Sigmoid colon (tissue), 7 donors: ENCODE data around the gene WDR5B. TPM values are rescaled to one million over a fixed set of nuclear protein-coding genes. Genes with fewer than 3 reads are reported as not detected.

Experiments used
- DNase-seq: peaks from one replicate; pipeline ENCODE4 v3.0.0-alpha.2; 2019
- H3K27ac ChIP-seq, 4 donors: fragments of 200-600 bp; sonication (generic); one replicate each; pipeline ENCODE4 v1.5.1; 2016 to 2019; ENCODE audit warnings: mild to moderate bottlenecking in 1 of 4
- H3K27me3 ChIP-seq, 3 donors: fragments of 200-600 bp; sonication (generic); one replicate each; pipeline ENCODE4 v1.5.1; 2019; ENCODE audit warnings: mild to moderate bottlenecking in 1 of 3
- H3K36me3 ChIP-seq, 4 donors: fragments of 200-600 bp; sonication (generic); one replicate each; pipeline ENCODE4 v1.5.1; 2016 to 2019
- H3K4me1 ChIP-seq, 4 donors: fragments of 200-600 bp; sonication (generic); one replicate each; pipeline ENCODE4 v1.5.1; 2017 to 2019
- H3K4me3 ChIP-seq, 4 donors: fragments of 200-600 bp; sonication (generic); one replicate each; pipeline ENCODE4 v1.5.1; 2017 to 2019; ENCODE audit warnings: mild to moderate bottlenecking in 2 of 4, moderate library complexity in 1 of 4
- H3K9me3 ChIP-seq, 4 donors: fragments of 200-600 bp in 3 of 4; sonication (generic) in 3 of 4; one replicate each; pipeline versions ENCODE4 v1.5.1 to v1.6.1; 2013 to 2019
- EP300 ChIP-seq, 4 donors: sonication (generic); formaldehyde crosslinking; IDR thresholded peaks; one replicate each; pipeline ENCODE4 v1.6.1; 2017; ENCODE audit warnings: antibody characterized with exemption in 4 of 4
- POLR2A ChIP-seq, 2 donors: fragments of 450-650 bp; IDR thresholded peaks; one replicate each; pipeline ENCODE4 v1.6.1; 2016; ENCODE audit warnings: antibody characterized with exemption in 2 of 2, mild to moderate bottlenecking in 2 of 2, moderate library complexity in 2 of 2
- POLR2AphosphoS5 ChIP-seq, 4 donors: sonication (generic); formaldehyde crosslinking; IDR thresholded peaks; one replicate each; pipeline ENCODE4 v1.6.1; 2017; ENCODE audit warnings: antibody characterized with exemption in 4 of 4
- whole genome bisulfite sequencing, 2 donors: extraction: QIAGEN DNeasy Blood & Tissue Kit; methylation state at CpG; one replicate each; pipeline ENCODE4 v1.1.7; 2013; 5-methylcytosine and 5-hydroxymethylcytosine counted together
- intact Hi-C: fragments of 100-400 bp; cut with DNase I; formaldehyde crosslinking; loops from one replicate; pipeline ENCODE4 v1.15.1; 2023
- polyA plus RNA-seq, 3 donors: library from polyadenylated mRNA; stranded (reverse); fragments of 200-250 nt; gene quantifications; one replicate each; pipeline ENCODE4 v1.2.3, GENCODE V29; 2013
- total RNA-seq, 4 donors: library from RNA; depleted of rRNA; stranded (reverse); fragments of >200 nt; gene quantifications; one replicate each; pipeline ENCODE4 v1.1.0, GENCODE V29; 2016
- TF ChIP-seq, protein P1 (sequence below), 4 experiments: fragments of 450-650 bp in 3 of 4; fragments of 200-600 bp in 1 of 4; IDR thresholded peaks; one replicate each; pipeline ENCODE4 v1.5.1; 2016 to 2019; ENCODE audit warnings: antibody characterized with exemption in 4 of 4, mild to moderate bottlenecking in 3 of 4, moderate library complexity in 2 of 4
- donor health status: healthy with polysubstance abuse.
- donor health status: Bipolar disorder and iron deficiency.
- donor health status: healthy.

Gene WDR5B
- total and polyA plus RNA-seq, 7 donors = 1.2 to 4.6 (median 2.5) TPM

DNA sequence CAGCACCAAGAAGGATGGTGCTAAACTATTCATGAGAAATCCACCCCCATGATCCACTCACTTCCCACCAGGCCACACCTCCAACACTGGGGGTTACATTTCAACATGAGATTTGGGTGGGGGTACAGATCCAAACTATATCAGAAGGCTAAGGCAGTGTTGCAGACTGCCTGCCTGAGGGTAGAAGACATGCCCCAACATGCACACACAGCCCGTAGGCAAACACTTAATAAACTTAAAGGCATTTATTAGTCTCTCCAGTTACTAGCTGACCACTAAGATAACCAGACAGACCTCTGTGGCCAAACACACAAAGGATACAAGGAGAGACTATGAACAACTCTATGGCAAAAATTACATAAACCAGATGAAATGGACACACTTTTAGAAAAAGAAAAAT, 21.7 kb downstream of the WDR5B start:
- WGBS, 2 donors = 79 to 80% methylated on average over 1 of the region's 1 CpG
- H3K4me3 ChIP-seq = no peak overlapping the region
- H3K36me3 ChIP-seq = no peaks in the 10 kb centered on the region
- H3K9me3 ChIP-seq = no peaks in the 10 kb centered on the region
- intact Hi-C loops = loop anchor here (5.0 kb wide), 1 partner anchor 163 kb away; no protein-coding TSS in a partner anchor
- TF ChIP-seq EP300 (IDR thresholded peaks at IDR 0.05) (no peak), POLR2A (IDR thresholded peaks at IDR 0.05) (no peak), POLR2AphosphoS5 (IDR thresholded peaks at IDR 0.05) (no peak)
- TF ChIP-seq, protein P1, sequence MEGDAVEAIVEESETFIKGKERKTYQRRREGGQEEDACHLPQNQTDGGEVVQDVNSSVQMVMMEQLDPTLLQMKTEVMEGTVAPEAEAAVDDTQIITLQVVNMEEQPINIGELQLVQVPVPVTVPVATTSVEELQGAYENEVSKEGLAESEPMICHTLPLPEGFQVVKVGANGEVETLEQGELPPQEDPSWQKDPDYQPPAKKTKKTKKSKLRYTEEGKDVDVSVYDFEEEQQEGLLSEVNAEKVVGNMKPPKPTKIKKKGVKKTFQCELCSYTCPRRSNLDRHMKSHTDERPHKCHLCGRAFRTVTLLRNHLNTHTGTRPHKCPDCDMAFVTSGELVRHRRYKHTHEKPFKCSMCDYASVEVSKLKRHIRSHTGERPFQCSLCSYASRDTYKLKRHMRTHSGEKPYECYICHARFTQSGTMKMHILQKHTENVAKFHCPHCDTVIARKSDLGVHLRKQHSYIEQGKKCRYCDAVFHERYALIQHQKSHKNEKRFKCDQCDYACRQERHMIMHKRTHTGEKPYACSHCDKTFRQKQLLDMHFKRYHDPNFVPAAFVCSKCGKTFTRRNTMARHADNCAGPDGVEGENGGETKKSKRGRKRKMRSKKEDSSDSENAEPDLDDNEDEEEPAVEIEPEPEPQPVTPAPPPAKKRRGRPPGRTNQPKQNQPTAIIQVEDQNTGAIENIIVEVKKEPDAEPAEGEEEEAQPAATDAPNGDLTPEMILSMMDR (IDR thresholded peaks at IDR 0.05) = no peak
- H3K4me1 ChIP-seq = peaks cover 0 to 17% (median 7%) of the 10 kb centered on the region in 4 donors
- no peak for DNase-seq
- H3K27ac ChIP-seq = no peak overlapping the region
- H3K27me3 ChIP-seq = no peaks in the 10 kb centered on the region

DNA sequence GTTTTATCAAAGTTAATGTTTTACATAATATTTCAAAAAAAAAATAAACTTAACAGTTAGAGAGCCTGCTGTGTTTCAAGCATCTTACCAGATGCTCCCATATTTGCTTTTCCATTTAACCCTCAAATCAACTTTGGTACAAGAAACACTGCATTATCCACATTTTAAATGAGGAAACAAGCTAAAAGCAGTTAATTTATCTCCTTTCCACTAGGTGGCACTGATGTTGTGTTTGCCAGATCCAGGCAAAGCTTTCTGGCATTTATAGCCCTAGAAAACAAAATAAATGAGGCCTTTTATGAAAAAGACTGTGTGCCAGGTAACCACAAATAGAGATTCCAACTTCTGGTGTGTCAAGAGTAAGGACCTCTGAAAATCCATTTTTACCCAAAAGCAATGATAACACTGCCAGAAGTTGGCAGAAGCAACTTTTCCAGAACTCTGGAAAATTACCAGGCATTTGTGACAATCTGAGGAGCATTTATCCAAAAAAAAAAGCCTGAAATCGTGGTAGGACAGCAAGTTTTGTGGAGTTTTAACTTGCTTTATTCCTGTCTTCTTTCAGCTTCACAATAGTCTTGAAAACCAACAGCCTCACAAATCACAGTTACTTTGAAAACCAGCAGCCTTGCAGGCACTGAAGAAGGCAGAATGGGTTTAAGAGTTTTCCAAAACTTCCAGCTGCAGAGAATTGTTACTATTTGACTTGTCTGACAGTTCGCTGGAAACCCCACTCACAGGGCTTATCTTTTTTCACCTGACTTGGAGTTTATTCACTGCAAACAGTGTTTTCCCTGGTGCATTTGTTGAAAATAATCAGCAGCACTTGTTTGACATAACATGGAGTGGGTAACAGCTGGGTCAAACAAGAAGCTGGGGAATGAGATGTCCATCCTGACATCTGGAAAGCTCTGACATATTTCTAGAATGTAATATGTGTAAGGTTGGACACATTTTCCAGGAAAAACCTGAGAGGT, 22.7 kb downstream of the WDR5B start:
- DNase-seq = no peak
- TF ChIP-seq EP300 (IDR thresholded peaks at IDR 0.05) (no peak), POLR2AphosphoS5 (IDR thresholded peaks at IDR 0.05) (no peak)
- TF ChIP-seq, protein P1 (IDR thresholded peaks at IDR 0.05) = peak; percentile 32 to 69 (median 52)
- no peaks in the 10 kb centered on the region for H3K27me3 ChIP-seq
- no peaks in the 10 kb centered on the region for H3K36me3 ChIP-seq
- peak overlapping the region in 3 of 4 donors; percentile 1 to 46 (median 8) for H3K27ac ChIP-seq
- intact Hi-C loops = loop anchor here (2.0 to 5.0 kb wide), 2 partner anchors 164 to 286 kb away; no protein-coding TSS in a partner anchor
- no peak overlapping the region for H3K4me3 ChIP-seq
- 38 to 57% methylated on average over 2 of the region's 2 CpGs for WGBS, 2 donors
- H3K4me1 ChIP-seq = peaks cover 0 to 17% (median 7%) of the 10 kb centered on the region in 4 donors
- H3K9me3 ChIP-seq = no peaks in the 10 kb centered on the region

DNA sequence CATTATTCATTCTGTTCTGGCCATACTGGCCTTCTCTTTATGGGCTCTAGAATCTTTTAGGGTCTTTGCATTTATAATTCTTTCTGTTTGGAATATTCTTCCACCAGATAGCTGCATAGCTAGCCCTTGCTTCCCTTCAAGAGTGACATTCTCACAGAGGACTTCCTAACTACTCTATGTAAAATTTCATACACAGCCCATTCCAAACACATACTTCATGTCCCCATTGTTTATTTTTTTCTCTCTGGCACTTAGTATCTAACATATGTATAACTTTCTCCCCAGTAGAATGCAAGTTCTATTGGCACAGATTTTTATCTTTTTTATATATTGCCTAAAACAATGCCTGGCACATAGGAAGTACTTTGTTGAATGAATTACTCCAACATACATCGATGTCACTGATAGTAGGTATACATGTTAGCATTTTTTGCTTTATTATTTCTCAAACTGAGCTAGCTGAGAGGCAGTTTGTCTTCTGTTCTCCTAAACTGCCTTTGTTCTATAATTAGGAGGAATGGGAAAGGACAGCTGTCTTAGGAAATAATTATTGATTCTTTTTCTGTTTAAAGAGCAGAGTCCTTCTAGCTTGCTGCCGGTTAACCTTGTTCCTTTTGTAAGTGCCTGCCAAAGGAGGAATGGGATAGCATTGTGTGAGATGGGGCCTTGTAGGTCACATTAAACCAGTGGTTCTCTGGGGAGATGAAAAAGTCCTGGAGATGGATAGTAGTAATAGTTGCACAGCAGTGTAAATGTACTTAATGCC, 24.0 kb downstream of the WDR5B start:
- Histone ChIP-seq H3K9me3 (no peaks in the 10 kb centered on the region), H3K36me3 (peaks cover 0 to 7% (median 0%) of the 10 kb centered on the region in 4 donors), H3K4me1 (peaks cover 0 to 17% (median 7%) of the 10 kb centered on the region in 4 donors), H3K27me3 (no peaks in the 10 kb centered on the region), H3K4me3 (no peak overlapping the region), H3K27ac (no peak overlapping the region)
- no peak for DNase-seq
- WGBS, 2 donors = 39 to 78% methylated on average over 2 of the region's 2 CpGs
- intact Hi-C loops = loop anchor here (2.0 to 5.0 kb wide), 2 partner anchors 165 to 287 kb away; no protein-coding TSS in a partner anchor
- TF ChIP-seq POLR2AphosphoS5 (IDR thresholded peaks at IDR 0.05) (no peak), POLR2A (IDR thresholded peaks at IDR 0.05) (no peak), EP300 (IDR thresholded peaks at IDR 0.05) (no peak)
- TF ChIP-seq, protein P1 (IDR thresholded peaks at IDR 0.05) = no peak

DNA sequence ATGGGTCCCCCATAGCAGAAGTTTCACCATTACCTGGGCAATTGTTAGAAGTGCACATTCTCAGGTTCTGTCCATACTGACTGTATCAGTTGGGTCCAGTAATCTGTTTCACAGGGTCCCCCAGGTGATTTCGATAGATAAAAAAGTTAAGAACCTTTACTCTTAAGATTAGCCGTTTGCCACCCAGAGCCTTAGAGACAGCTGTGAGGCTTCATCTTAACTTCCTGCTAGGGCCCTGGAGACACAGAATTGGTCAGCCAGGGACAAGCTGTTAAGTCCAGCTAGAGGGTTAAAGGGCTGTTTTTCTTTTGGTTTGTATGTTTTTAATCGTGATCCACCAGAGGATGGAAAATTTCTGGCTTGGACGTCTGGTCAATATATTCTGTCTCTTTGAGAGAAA, 25.2 kb downstream of the WDR5B start:
- no peak overlapping the region for H3K4me3 ChIP-seq
- no peaks in the 10 kb centered on the region for H3K9me3 ChIP-seq
- TF ChIP-seq EP300 (IDR thresholded peaks at IDR 0.05) (no peak), POLR2A (IDR thresholded peaks at IDR 0.05) (no peak), POLR2AphosphoS5 (IDR thresholded peaks at IDR 0.05) (no peak)
- TF ChIP-seq, protein P1 (IDR thresholded peaks at IDR 0.05) = no peak
- WGBS, 2 donors = 58 to 69% methylated on average over 4 of the region's 4 CpGs
- peak overlapping the region; percentile 3 to 55 (median 37) for H3K27ac ChIP-seq
- intact Hi-C loops = loop anchor here (5.0 kb wide), 1 partner anchor 167 kb away; no protein-coding TSS in a partner anchor
- DNase-seq = no peak
- peaks cover 0 to 7% (median 0%) of the 10 kb centered on the region in 4 donors for H3K36me3 ChIP-seq
- H3K27me3 ChIP-seq = no peaks in the 10 kb centered on the region
- peaks cover 0 to 25% (median 11%) of the 10 kb centered on the region in 4 donors for H3K4me1 ChIP-seq
